Right atrium auricular region (tissue), 2 donors: ENCODE data around the gene MLPH. TPM values are rescaled to one million over a fixed set of nuclear protein-coding genes. Genes with fewer than 3 reads are reported as not detected.

Experiments used
- DNase-seq: peaks from one replicate; pipeline ENCODE4 v3.0.0-alpha.2; 2019; ENCODE audit warnings: low spot score
- H3K27ac ChIP-seq, 2 donors: fragments of 200-600 bp; sonication (generic); 1 replicate in 1 of 2; 2 replicates in 1 of 2; pipeline ENCODE4 v1.5.1; 2016 to 2019
- H3K27me3 ChIP-seq, 2 donors: fragments of 200-600 bp; sonication (generic); one replicate each; pipeline versions ENCODE4 v1.5.1 to v1.6.0; 2017 to 2019
- H3K36me3 ChIP-seq: fragments of 200-600 bp; sonication (generic); one replicate; pipeline ENCODE4 v1.5.1; 2016
- H3K4me1 ChIP-seq, 2 donors: fragments of 200-600 bp; sonication (generic); one replicate each; pipeline versions ENCODE4 v1.5.1 to v1.6.0; 2017 to 2019
- H3K4me3 ChIP-seq, 2 donors: fragments of 200-600 bp; sonication (generic); 1 replicate in 1 of 2; 2 replicates in 1 of 2; pipeline ENCODE4 v1.5.1; 2017 to 2019; ENCODE audit warnings: mild to moderate bottlenecking in 1 of 2, moderate library complexity in 1 of 2
- H3K9me3 ChIP-seq, 2 donors: fragments of 200-600 bp; sonication (generic); one replicate each; pipeline ENCODE4 v1.5.1; 2019
- CTCF ChIP-seq, 2 donors: fragments of 200-600 bp; sonication (generic); IDR thresholded peaks; one replicate each; pipeline ENCODE4 v1.5.1; 2019; ENCODE audit warnings: antibody characterized with exemption in 2 of 2
- total RNA-seq, 2 donors: library from RNA; depleted of rRNA; stranded (reverse); fragments of >200 nt; gene quantifications; one replicate each; pipeline ENCODE4 v1.1.0, GENCODE V29; 2016

Gene MLPH
- total RNA-seq, 2 donors from 2014 or later, result 27.1 to 108 TPM

- Histone ChIP-seq H3K27ac (no peak overlapping the region), H3K9me3 (no peaks in the 10 kb centered on the region), H3K36me3 (no peaks in the 10 kb centered on the region), H3K4me1 (peaks cover 0 to 12% of the 10 kb centered on the region in 2 donors), H3K27me3 (no peaks in the 10 kb centered on the region), H3K4me3 (no peak overlapping the region)
- no peak for DNase-seq
- TF ChIP-seq CTCF (IDR thresholded peaks at IDR 0.05), result no peak
These were observed 27.8 kb upstream of the MLPH start for GRCh38 chr2:237459226-237459625.

- no peak for DNase-seq
- no peak overlapping the region for H3K27ac ChIP-seq
- no peaks in the 10 kb centered on the region for H3K36me3 ChIP-seq
- no peaks in the 10 kb centered on the region for H3K27me3 ChIP-seq
- no peaks in the 10 kb centered on the region for H3K9me3 ChIP-seq
- peaks cover 0 to 12% of the 10 kb centered on the region in 2 donors for H3K4me1 ChIP-seq
- TF ChIP-seq CTCF (IDR thresholded peaks at IDR 0.05), result no peak
- H3K4me3 ChIP-seq, result no peak overlapping the region
These were observed 27.3 kb upstream of the MLPH start for GRCh38 chr2:237459741-237460174.

GRCh38 chr2:237464757-237465391 is 22.2 kb upstream of the MLPH start:
- no peak overlapping the region for H3K27ac ChIP-seq
- H3K4me1 ChIP-seq, result no peaks in the 10 kb centered on the region
- no peak for DNase-seq
- TF ChIP-seq CTCF (IDR thresholded peaks at IDR 0.05), result no peak
- no peak overlapping the region for H3K4me3 ChIP-seq
- no peaks in the 10 kb centered on the region for H3K27me3 ChIP-seq
- no peaks in the 10 kb centered on the region for H3K36me3 ChIP-seq
- no peaks in the 10 kb centered on the region for H3K9me3 ChIP-seq

- TF ChIP-seq CTCF (IDR thresholded peaks at IDR 0.05), result no peak
- Histone ChIP-seq H3K4me1 (no peaks in the 10 kb centered on the region), H3K27ac (no peak overlapping the region), H3K36me3 (no peaks in the 10 kb centered on the region), H3K27me3 (no peaks in the 10 kb centered on the region), H3K9me3 (no peaks in the 10 kb centered on the region), H3K4me3 (no peak overlapping the region)
- no peak for DNase-seq
These were observed 21.4 kb upstream of the MLPH start for GRCh38 chr2:237465515-237466148.

- H3K27ac ChIP-seq, result no peak overlapping the region
- H3K36me3 ChIP-seq, result no peaks in the 10 kb centered on the region
- H3K27me3 ChIP-seq, result no peaks in the 10 kb centered on the region
- no peaks in the 10 kb centered on the region for H3K4me1 ChIP-seq
- H3K9me3 ChIP-seq, result no peaks in the 10 kb centered on the region
- no peak for TF ChIP-seq CTCF (IDR thresholded peaks at IDR 0.05)
- H3K4me3 ChIP-seq, result no peak overlapping the region
- DNase-seq, result no peak
These were observed 20.8 kb upstream of the MLPH start for GRCh38 chr2:237466211-237466610.
